Measurements from ENCODE around the gene FBXL19. TPM values are rescaled to one million over a fixed set of nuclear protein-coding genes. Genes with fewer than 3 reads are reported as not detected.
A peak's percentile ranks its signal among the peaks of the same experiment; 100 is the strongest.

Gene FBXL19
- total and polyA plus RNA-seq, 2 donors (not counting 1 experiment from before 2014, with no cell fraction given) = 3.1 to 14.5 TPM

- no peaks in the 10 kb centered on the region for H3K79me2 ChIP-seq (ENCODE audit: control insufficient read depth, insufficient read depth, low read length)
- H3K27me3 ChIP-seq (ENCODE audit: control insufficient read depth, insufficient read depth, low read length) = no peaks in the 10 kb centered on the region
- H2AFZ ChIP-seq (ENCODE audit: low read length) = no peak overlapping the region
- H3K27ac ChIP-seq (ENCODE audit: insufficient read depth, low read length) = no peak overlapping the region
- H3K4me2 ChIP-seq (ENCODE audit: extremely low read depth, insufficient read depth, low read length) = no peak overlapping the region
- peaks cover 26% of the 10 kb centered on the region for H3K36me3 ChIP-seq (ENCODE audit: control insufficient read depth, insufficient read depth, low read length)
- no peaks in the 10 kb centered on the region for H4K20me1 ChIP-seq (ENCODE audit: control insufficient read depth, extremely low read depth, insufficient read depth, low read length)
- no peak overlapping the region for H3K9ac ChIP-seq (ENCODE audit: insufficient read depth, low read length)
- TF ChIP-seq EZH2 (IDR thresholded peaks at IDR 0.05; ENCODE audit: low read length, missing control alignments) = no peak
- TF ChIP-seq CTCF (conservative IDR thresholded peaks at IDR 0.05 in 1 of 2, IDR thresholded peaks at IDR 0.05 in 1 of 2; ENCODE audit: low read depth in 1 of 2, low read length in 2 of 2) = peak; percentile 21 to 27
- no peak overlapping the region for H3K4me3 ChIP-seq (replicated peaks in 1 of 4; ENCODE audit: control extremely low read depth in 1 of 4, insufficient read depth in 1 of 4, low read depth in 3 of 4, low read length in 4 of 4)
- no peaks in the 10 kb centered on the region for H3K4me1 ChIP-seq (ENCODE audit: control insufficient read depth, extremely low read depth, insufficient read depth, low read length)
- DNase-seq (ENCODE audit: low read depth in 2 of 2) = no peak
- no peaks in the 10 kb centered on the region for H3K9me3 ChIP-seq (ENCODE audit: control insufficient read depth, insufficient read depth, low read depth, low read length)
These were observed 54.1 kb downstream of the FBXL19 start for GRCh38 chr16:30977502-30977901.

- no peak overlapping the region for H3K27ac ChIP-seq (ENCODE audit: insufficient read depth, low read length)
- no peak overlapping the region for H2AFZ ChIP-seq (ENCODE audit: low read length)
- no peak overlapping the region for H3K9ac ChIP-seq (ENCODE audit: insufficient read depth, low read length)
- H3K4me1 ChIP-seq (ENCODE audit: control insufficient read depth, extremely low read depth, insufficient read depth, low read length) = no peaks in the 10 kb centered on the region
- H4K20me1 ChIP-seq (ENCODE audit: control insufficient read depth, extremely low read depth, insufficient read depth, low read length) = no peaks in the 10 kb centered on the region
- no peaks in the 10 kb centered on the region for H3K79me2 ChIP-seq (ENCODE audit: control insufficient read depth, insufficient read depth, low read length)
- no peak overlapping the region for H3K4me2 ChIP-seq (ENCODE audit: extremely low read depth, insufficient read depth, low read length)
- TF ChIP-seq EZH2 (IDR thresholded peaks at IDR 0.05; ENCODE audit: low read length, missing control alignments) (no peak), CTCF (conservative IDR thresholded peaks at IDR 0.05 in 1 of 2, IDR thresholded peaks at IDR 0.05 in 1 of 2; ENCODE audit: low read depth in 1 of 2, low read length in 2 of 2) (no peak)
- DNase-seq (ENCODE audit: low read depth in 2 of 2) = no peak
- peaks cover 22% of the 10 kb centered on the region for H3K36me3 ChIP-seq (ENCODE audit: control insufficient read depth, insufficient read depth, low read length)
- no peaks in the 10 kb centered on the region for H3K27me3 ChIP-seq (ENCODE audit: control insufficient read depth, insufficient read depth, low read length)
- H3K4me3 ChIP-seq (replicated peaks in 1 of 4; ENCODE audit: control extremely low read depth in 1 of 4, insufficient read depth in 1 of 4, low read depth in 3 of 4, low read length in 4 of 4) = no peak overlapping the region
- no peaks in the 10 kb centered on the region for H3K9me3 ChIP-seq (ENCODE audit: control insufficient read depth, insufficient read depth, low read depth, low read length)
These were observed 56.0 kb downstream of the FBXL19 start for GRCh38 chr16:30979170-30980022.

GRCh38 chr16:30980023-30980371, 56.6 kb downstream of the FBXL19 start:
- TF ChIP-seq EZH2 (IDR thresholded peaks at IDR 0.05; ENCODE audit: low read length, missing control alignments) (no peak), CTCF (conservative IDR thresholded peaks at IDR 0.05 in 1 of 2, IDR thresholded peaks at IDR 0.05 in 1 of 2; ENCODE audit: low read depth in 1 of 2, low read length in 2 of 2) (no peak)
- no peaks in the 10 kb centered on the region for H3K9me3 ChIP-seq (ENCODE audit: control insufficient read depth, insufficient read depth, low read depth, low read length)
- H3K27ac ChIP-seq (ENCODE audit: insufficient read depth, low read length) = no peak overlapping the region
- DNase-seq (ENCODE audit: low read depth in 2 of 2) = no peak
- no peak overlapping the region for H2AFZ ChIP-seq (ENCODE audit: low read length)
- H3K4me3 ChIP-seq (replicated peaks in 1 of 4; ENCODE audit: control extremely low read depth in 1 of 4, insufficient read depth in 1 of 4, low read depth in 3 of 4, low read length in 4 of 4) = no peak overlapping the region
- no peak overlapping the region for H3K4me2 ChIP-seq (ENCODE audit: extremely low read depth, insufficient read depth, low read length)
- no peaks in the 10 kb centered on the region for H4K20me1 ChIP-seq (ENCODE audit: control insufficient read depth, extremely low read depth, insufficient read depth, low read length)
- H3K79me2 ChIP-seq (ENCODE audit: control insufficient read depth, insufficient read depth, low read length) = no peaks in the 10 kb centered on the region
- H3K9ac ChIP-seq (ENCODE audit: insufficient read depth, low read length) = peak overlapping the region; percentile 2
- H3K4me1 ChIP-seq (ENCODE audit: control insufficient read depth, extremely low read depth, insufficient read depth, low read length) = no peaks in the 10 kb centered on the region
- peaks cover 24% of the 10 kb centered on the region for H3K36me3 ChIP-seq (ENCODE audit: control insufficient read depth, insufficient read depth, low read length)
- H3K27me3 ChIP-seq (ENCODE audit: control insufficient read depth, insufficient read depth, low read length) = no peaks in the 10 kb centered on the region

All from fibroblast of lung (primary cell).